SK-N-SH (cell line): ENCODE measurements around the gene DLL4. TPM values are rescaled to one million over a fixed set of nuclear protein-coding genes. Genes with fewer than 3 reads are reported as not detected.
A peak's percentile ranks its signal among the peaks of the same experiment; 100 is the strongest.

Source experiments
- CTCF ChIA-PET: fragments of 300-600, 350-600 bp; formaldehyde crosslinking; extraction: SDS; loops from one replicate; lab custom pipeline; 2021; lab: Yijun Ruan, JAX
- POLR2A ChIA-PET: fragments of 350-600 bp; sonication (Branson Sonifier 250); formaldehyde crosslinking; extraction: SDS; loops from one replicate; lab custom pipeline; 2020; ENCODE audit warnings: antibody characterized with exemption, inconsistent platforms; lab: Yijun Ruan, JAX
- DNase-seq: peaks from one replicate; pipeline ENCODE4 v3.0.0; 2012
- H2AFZ ChIP-seq: fragments of 200-600 bp; sonication (generic); 2 replicates; pipeline ENCODE4 v1.8.1; 2016; ENCODE audit warnings: antibody characterized with exemption, mild to moderate bottlenecking, low read depth
- H3F3A ChIP-seq: fragments of 200-600 bp; sonication (generic); replicated peaks from 2 replicates; pipeline ENCODE3; 2016; ENCODE audit warnings: antibody characterized with exemption, mild to moderate bottlenecking; ENCODE audit not compliant: insufficient read depth
- H3K27ac ChIP-seq, 2 experiments: fragments of 200-500 bp in 1 of 2; fragments of 200-600 bp in 1 of 2; sonication (Bioruptor generic) in 1 of 2; sonication (generic), shearing (Covaris generic) in 1 of 2; 2 replicates each; pipeline versions ENCODE4 v1.5.1 to v1.6.1; 2014 to 2016; ENCODE audit warnings: low read depth in 2 of 2, inconsistent platforms in 1 of 2, low read length in 1 of 2, mild to moderate bottlenecking in 1 of 2, mixed read lengths in 1 of 2
- H3K27me3 ChIP-seq: fragments of 200-600 bp; sonication (generic), shearing (Covaris generic); 2 replicates; pipeline ENCODE4 v1.6.1; 2016; ENCODE audit warnings: mixed run types; ENCODE audit not compliant: insufficient read depth
- H3K36me3 ChIP-seq, 2 experiments: fragments of 200-500 bp in 1 of 2; fragments of 200-600 bp in 1 of 2; sonication (Bioruptor generic) in 1 of 2; sonication (generic) in 1 of 2; replicated peaks in 1 of 2; 2 replicates each; pipeline versions ENCODE3 to v1.5.1; 2014 to 2016; ENCODE audit warnings: low read length in 1 of 2, mild to moderate bottlenecking in 1 of 2; ENCODE audit not compliant: insufficient read depth in 2 of 2, control insufficient read depth in 1 of 2
- H3K4me1 ChIP-seq, 2 experiments: fragments of 200-500 bp in 1 of 2; fragments of 200-600 bp in 1 of 2; sonication (Bioruptor generic) in 1 of 2; sonication (generic), shearing (Covaris generic) in 1 of 2; 2 replicates each; pipeline versions ENCODE4 v1.5.1 to v1.6.1; 2014 to 2016; ENCODE audit warnings: low read depth in 1 of 2, low read length in 1 of 2, mixed run types in 1 of 2; ENCODE audit not compliant: insufficient read depth in 2 of 2, control insufficient read depth in 1 of 2
- H3K4me2 ChIP-seq: fragments of 200-600 bp; sonication (generic), shearing (Covaris generic); 2 replicates; pipeline ENCODE4 v1.6.1; 2017; ENCODE audit warnings: mixed run types
- H3K4me3 ChIP-seq, 2 experiments: fragments of 200-500 bp in 1 of 2; fragments of 200-600 bp in 1 of 2; sonication (Bioruptor generic) in 1 of 2; sonication (generic), shearing (Covaris generic) in 1 of 2; 2 replicates each; pipeline versions ENCODE4 v1.5.1 to v1.8.1; 2014 to 2016; ENCODE audit warnings: low read depth in 2 of 2, inconsistent platforms in 1 of 2, low read length in 1 of 2, mild to moderate bottlenecking in 1 of 2, mixed read lengths in 1 of 2, moderate library complexity in 1 of 2
- H3K79me2 ChIP-seq: fragments of 200-600 bp; sonication (generic); 2 replicates; pipeline ENCODE4 v1.8.1; 2017; ENCODE audit warnings: mild to moderate bottlenecking; ENCODE audit not compliant: insufficient read depth
- H3K9ac ChIP-seq: fragments of 200-600 bp; sonication (generic); 2 replicates; pipeline ENCODE4 v1.6.1; 2017; ENCODE audit warnings: mixed run types
- H3K9me2 ChIP-seq: fragments of 200-600 bp; sonication (generic); 2 replicates; pipeline ENCODE4 v1.6.1; 2017; ENCODE audit warnings: mixed run types
- H3K9me3 ChIP-seq: fragments of 200-600 bp; sonication (generic); 2 replicates; pipeline ENCODE4 v1.6.1; 2017; ENCODE audit warnings: mixed run types, mild to moderate bottlenecking, moderate library complexity
- H4K20me1 ChIP-seq: fragments of 200-600 bp; sonication (generic); 2 replicates; pipeline ENCODE4 v1.6.1; 2017; ENCODE audit warnings: mild to moderate bottlenecking, mixed run types; ENCODE audit not compliant: insufficient read depth
- EP300 ChIP-seq, 2 experiments: IDR thresholded peaks; 2 replicates each; pipeline versions ENCODE4 v1.4.0 to v1.6.1; 2012; ENCODE audit warnings: borderline replicate concordance in 1 of 2, low read depth in 1 of 2, low read length in 1 of 2
- FOSL2 ChIP-seq: IDR thresholded peaks from 2 replicates; pipeline ENCODE4 v1.4.0; 2012; ENCODE audit warnings: low read depth, mild to moderate bottlenecking, moderate library complexity, borderline replicate concordance
- FOXJ3 ChIP-seq: sonication (generic); formaldehyde crosslinking; IDR thresholded peaks from 2 replicates; pipeline ENCODE4 v1.5.1; 2020; ENCODE audit warnings: mild to moderate bottlenecking, missing genetic modification reagents
- GATA2 ChIP-seq: sonication (generic); formaldehyde crosslinking; IDR thresholded peaks from 2 replicates; pipeline ENCODE4 v1.5.0; 2020; ENCODE audit warnings: mild to moderate bottlenecking, missing genetic modification reagents
- MAX ChIP-seq: IDR thresholded peaks from 2 replicates; pipeline ENCODE4 v1.4.0; 2012; ENCODE audit warnings: low read depth
- MEF2A ChIP-seq: IDR thresholded peaks from 2 replicates; pipeline ENCODE4 v1.4.0; 2012; ENCODE audit warnings: low read depth, borderline replicate concordance
- MXI1 ChIP-seq: IDR thresholded peaks from 2 replicates; pipeline ENCODE4 v1.6.1; 2012; ENCODE audit warnings: mild to moderate bottlenecking, low read depth, low read length, improper control_type of control experiment
- POLR2AphosphoS5 ChIP-seq: IDR thresholded peaks from 2 replicates; pipeline ENCODE4 v1.6.1; 2012; ENCODE audit warnings: low read depth, low read length
- RAD21 ChIP-seq: IDR thresholded peaks from 2 replicates; pipeline ENCODE4 v1.6.1; 2012; ENCODE audit warnings: mild to moderate bottlenecking, low read length
- REST ChIP-seq: IDR thresholded peaks from 2 replicates; pipeline ENCODE4 v1.6.1; 2012; ENCODE audit warnings: mild to moderate bottlenecking, low read depth, low read length, moderate library complexity
- RFX5 ChIP-seq: IDR thresholded peaks from 2 replicates; pipeline ENCODE4 v1.6.1; 2012; ENCODE audit warnings: mild to moderate bottlenecking, improper control_type of control experiment, low read length
- SIN3A ChIP-seq: IDR thresholded peaks from 2 replicates; pipeline ENCODE4 v1.6.1; 2012; ENCODE audit warnings: low read depth, mild to moderate bottlenecking, low read length, moderate library complexity, borderline replicate concordance
- TCF12 ChIP-seq: IDR thresholded peaks from 2 replicates; pipeline ENCODE4 v1.4.0; 2012
- TEAD4 ChIP-seq: IDR thresholded peaks from 2 replicates; pipeline ENCODE4 v1.4.0; 2012; ENCODE audit warnings: mild to moderate bottlenecking, borderline replicate concordance; ENCODE audit not compliant: insufficient read depth
- WGBS: methylation state at CpG from one replicate; pipeline ENCODE4 v1.1.6; 2017; ENCODE audit warnings: low lambda C conversion rate; 5-methylcytosine and 5-hydroxymethylcytosine counted together
- polyA plus RNA-seq, 3 experiments: library from polyadenylated mRNA; depleted of rRNA; stranded (reverse); fragments of >200 nt; gene quantifications; 2 replicates each; pipeline ENCODE4 v1.2.3, GENCODE V29; 2012
- TF ChIP-seq, protein P1 (sequence below): fragments of 150-350 bp; IDR thresholded peaks from 2 replicates; pipeline ENCODE4 v1.6.1; 2017; ENCODE audit warnings: antibody characterized with exemption, low read length, low read depth, borderline replicate concordance

Gene DLL4
- polyA plus RNA-seq, 1 of the 3 experiments (the other 2 are of a cell fraction), result 0.03 TPM

GRCh38 chr15:40929660-40930429, 705 bp downstream of the DLL4 start:
- peaks cover 17 to 44% of the 10 kb centered on the region in 2 experiments; a peak in 2 of 4 replicates for H3K4me1 ChIP-seq
- no peaks in the 10 kb centered on the region for H3K9me3 ChIP-seq
- 2% methylated on average over 18 of the region's 56 CpGs for WGBS
- H3K4me2 ChIP-seq, result peak overlapping the region; percentile 92
- no peaks in the 10 kb centered on the region for H3F3A ChIP-seq
- no peaks in the 10 kb centered on the region for H3K9me2 ChIP-seq
- H4K20me1 ChIP-seq, result no peaks in the 10 kb centered on the region
- H3K9ac ChIP-seq, result no peak overlapping the region
- no peaks in the 10 kb centered on the region for H3K79me2 ChIP-seq
- POLR2A ChIA-PET, result no interaction called here
- TF ChIP-seq, protein P1, sequence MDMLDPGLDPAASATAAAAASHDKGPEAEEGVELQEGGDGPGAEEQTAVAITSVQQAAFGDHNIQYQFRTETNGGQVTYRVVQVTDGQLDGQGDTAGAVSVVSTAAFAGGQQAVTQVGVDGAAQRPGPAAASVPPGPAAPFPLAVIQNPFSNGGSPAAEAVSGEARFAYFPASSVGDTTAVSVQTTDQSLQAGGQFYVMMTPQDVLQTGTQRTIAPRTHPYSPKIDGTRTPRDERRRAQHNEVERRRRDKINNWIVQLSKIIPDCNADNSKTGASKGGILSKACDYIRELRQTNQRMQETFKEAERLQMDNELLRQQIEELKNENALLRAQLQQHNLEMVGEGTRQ, result no peak
- TF ChIP-seq GATA2 (CRISPR knock-in tag) (no peak), FOSL2 (no peak), RFX5 (no peak), TEAD4 (no peak), RAD21 (no peak), REST (no peak), MEF2A (no peak), POLR2AphosphoS5 (no peak), MXI1 (no peak), SIN3A (no peak), FOXJ3 (CRISPR knock-in tag) (no peak), TCF12 (no peak), EP300 (IDR thresholded peaks at IDR 0.05; ENCODE audit: borderline replicate concordance in 1 of 2, low read depth in 1 of 2, low read length in 1 of 2) (no peak), MAX (no peak)
- peak overlapping the region; percentile 46 to 60 for H3K4me3 ChIP-seq
- CTCF ChIA-PET, result interaction anchor here (0.6 to 33.6 kb wide), 30 partner anchors 10 to 266 kb away, joined by 3 to 675 read pairs (median 4); partner anchors contain the start of gene VPS18
- H3K27ac ChIP-seq, result no peak overlapping the region
- H3K27me3 ChIP-seq, result peaks cover 53% of the 10 kb centered on the region
- DNase-seq, result peak; percentile 79
- H3K36me3 ChIP-seq, result no peaks in the 10 kb centered on the region
- peak overlapping the region; percentile 46; the same call in 1 of the 2 replicates for H2AFZ ChIP-seq
